AG09309 (cell line): ENCODE data around the gene RPL22L1.
"Not testable (repeated sequence)": the region's sequence is repeated elsewhere in the genome, so short reads cannot be mapped to it uniquely, and the experiment has no call there.

Experiments
- DNase-seq: peaks from one replicate; pipeline ENCODE4 v3.0.0-alpha.2; 2010; ENCODE audit warnings: low read depth
- H3K4me3 ChIP-seq: 2 replicates; pipeline ENCODE4 v1.5.1; 2011; ENCODE audit warnings: mild to moderate bottlenecking, low read depth, low read length, moderate library complexity; ENCODE audit not compliant: control insufficient read depth
- TF ChIP-seq, protein P1 (sequence below): IDR thresholded peaks from 2 replicates; pipeline ENCODE4 v1.5.1; 2011; ENCODE audit warnings: mild to moderate bottlenecking, low read depth, low read length, inconsistent platforms; ENCODE audit not compliant: insufficient read depth, control insufficient read depth; ENCODE audit errors: missing control alignments

RPL22L1 gene

DNA sequence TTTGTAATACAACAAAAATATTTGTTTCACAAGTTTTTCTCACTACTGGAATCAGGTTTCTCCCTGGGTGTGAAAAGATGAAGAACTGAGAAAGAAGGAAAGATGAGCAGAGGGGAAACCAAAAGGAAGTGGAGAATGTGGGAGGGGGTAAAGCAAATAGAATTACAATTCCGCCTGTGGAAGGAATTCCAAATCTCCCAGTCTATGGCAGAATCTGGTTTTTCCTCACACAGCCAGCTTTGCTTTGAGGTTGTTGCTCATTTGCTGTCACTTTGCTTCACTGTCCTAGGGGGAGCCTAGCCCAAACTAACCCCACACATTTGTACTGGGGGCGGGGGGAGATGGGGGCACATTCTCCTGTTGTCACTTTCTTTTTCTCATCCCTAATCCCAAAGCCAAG is 43.9 kb downstream of the RPL22L1 start:
- TF ChIP-seq, protein P1, sequence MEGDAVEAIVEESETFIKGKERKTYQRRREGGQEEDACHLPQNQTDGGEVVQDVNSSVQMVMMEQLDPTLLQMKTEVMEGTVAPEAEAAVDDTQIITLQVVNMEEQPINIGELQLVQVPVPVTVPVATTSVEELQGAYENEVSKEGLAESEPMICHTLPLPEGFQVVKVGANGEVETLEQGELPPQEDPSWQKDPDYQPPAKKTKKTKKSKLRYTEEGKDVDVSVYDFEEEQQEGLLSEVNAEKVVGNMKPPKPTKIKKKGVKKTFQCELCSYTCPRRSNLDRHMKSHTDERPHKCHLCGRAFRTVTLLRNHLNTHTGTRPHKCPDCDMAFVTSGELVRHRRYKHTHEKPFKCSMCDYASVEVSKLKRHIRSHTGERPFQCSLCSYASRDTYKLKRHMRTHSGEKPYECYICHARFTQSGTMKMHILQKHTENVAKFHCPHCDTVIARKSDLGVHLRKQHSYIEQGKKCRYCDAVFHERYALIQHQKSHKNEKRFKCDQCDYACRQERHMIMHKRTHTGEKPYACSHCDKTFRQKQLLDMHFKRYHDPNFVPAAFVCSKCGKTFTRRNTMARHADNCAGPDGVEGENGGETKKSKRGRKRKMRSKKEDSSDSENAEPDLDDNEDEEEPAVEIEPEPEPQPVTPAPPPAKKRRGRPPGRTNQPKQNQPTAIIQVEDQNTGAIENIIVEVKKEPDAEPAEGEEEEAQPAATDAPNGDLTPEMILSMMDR, result no peak
- DNase-seq, result no peak
- no peak overlapping the region for H3K4me3 ChIP-seq

DNA sequence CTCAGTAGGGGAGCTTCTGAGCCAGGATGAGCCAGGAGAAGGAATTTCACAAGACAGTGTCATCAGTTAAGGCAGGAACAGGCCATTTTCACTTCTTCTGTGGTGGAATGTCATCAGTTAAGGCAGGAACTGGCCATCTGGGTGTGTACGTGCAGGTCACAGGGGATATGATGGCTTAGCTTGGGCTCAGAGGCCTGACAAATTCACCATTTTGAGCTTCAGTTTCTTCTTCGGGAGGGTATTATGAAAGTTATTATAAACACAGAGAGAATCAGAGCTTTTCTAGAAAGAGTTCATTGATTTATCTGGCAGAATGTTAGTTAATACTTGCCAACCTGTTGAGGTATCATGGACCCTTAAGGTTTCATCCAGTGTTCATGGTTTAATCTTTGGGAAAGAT is 46.4 kb downstream of the RPL22L1 start:
- DNase-seq, H3K4me3 ChIP-seq: not testable (repeated sequence)

DNA sequence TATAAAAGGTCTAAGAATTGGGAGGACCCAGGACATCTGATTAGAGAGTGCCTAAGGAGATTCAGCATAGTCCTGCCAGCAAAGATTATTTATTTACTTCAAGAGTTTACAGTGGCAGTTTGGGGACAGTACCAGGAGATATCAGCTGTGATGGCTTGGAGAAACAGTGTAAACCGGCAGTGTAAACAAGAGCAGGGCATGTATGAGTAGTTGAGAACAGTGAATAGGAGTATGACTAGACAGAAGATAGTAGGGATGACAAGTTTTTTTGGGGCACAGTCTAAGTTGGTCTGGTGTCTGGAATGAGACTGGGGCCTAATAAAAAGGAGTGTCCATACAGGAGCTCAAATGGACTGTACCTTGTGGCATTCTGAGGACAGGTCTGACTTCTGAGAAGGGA is 51.7 kb downstream of the RPL22L1 start:
- H3K4me3 ChIP-seq, DNase-seq: not testable (repeated sequence)

DNA sequence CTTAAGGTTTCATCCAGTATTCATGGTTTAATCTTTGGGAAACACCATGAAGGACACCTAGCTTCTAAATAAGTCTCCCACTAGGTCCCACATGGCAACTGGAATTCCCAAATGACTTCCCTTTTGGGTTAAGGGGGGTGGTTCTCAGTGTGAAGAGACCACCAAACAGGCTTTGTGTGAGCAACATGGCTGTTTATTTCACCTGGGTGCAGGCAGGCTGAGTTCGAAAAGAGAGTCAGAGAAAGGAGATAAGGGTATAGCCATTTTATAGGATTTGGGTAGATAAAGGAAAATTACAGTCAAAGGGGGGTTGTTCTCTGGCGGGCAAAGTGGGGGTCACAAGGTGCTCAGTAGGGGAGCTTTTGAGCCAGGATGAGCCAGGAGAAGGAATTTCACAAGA is 52.5 kb downstream of the RPL22L1 start:
- not testable (repeated sequence) for H3K4me3 ChIP-seq, DNase-seq

DNA sequence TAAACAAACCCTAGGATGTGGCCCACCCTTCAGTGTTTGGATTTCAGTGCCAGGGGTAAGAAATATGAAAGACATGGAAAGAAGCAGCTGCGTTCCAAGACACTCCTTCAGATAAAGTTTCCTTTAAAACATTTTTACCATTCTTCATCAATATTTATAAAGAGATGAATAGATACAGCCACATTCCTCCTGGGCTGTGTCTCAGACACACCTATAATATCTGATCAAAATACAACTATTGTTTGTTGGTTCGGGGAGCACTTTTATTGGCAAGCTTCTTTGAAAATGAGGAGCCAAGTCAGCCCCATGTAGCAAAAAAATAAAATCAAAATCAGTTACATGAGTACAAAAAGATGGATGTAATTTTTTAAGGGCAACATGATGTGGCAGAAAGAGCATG is 53.2 kb downstream of the RPL22L1 start:
- DNase-seq, result no peak
- H3K4me3 ChIP-seq, result no peak overlapping the region
- TF ChIP-seq, protein P1, result no peak

DNA sequence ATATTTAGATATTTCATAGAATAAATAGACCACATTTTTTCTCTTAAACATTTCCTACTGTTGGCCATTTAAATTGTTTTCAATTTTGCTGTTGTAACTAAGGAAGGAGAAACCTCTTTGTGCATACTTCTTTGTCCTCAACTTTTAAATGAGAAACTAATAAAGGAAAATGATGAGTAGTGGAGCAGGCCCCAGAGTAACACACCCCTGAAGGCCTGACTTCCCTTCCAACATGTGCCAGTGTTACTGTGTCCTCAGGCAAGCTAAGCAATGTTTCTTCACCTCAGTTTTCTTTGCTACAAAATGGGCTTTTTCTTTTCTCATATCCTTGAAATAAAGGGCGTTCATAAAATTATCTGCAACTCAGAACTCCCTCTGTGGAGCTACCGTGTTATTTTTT is 53.7 kb downstream of the RPL22L1 start:
- no peak overlapping the region for H3K4me3 ChIP-seq
- TF ChIP-seq, protein P1, result no peak
- DNase-seq, result no peak

DNA sequence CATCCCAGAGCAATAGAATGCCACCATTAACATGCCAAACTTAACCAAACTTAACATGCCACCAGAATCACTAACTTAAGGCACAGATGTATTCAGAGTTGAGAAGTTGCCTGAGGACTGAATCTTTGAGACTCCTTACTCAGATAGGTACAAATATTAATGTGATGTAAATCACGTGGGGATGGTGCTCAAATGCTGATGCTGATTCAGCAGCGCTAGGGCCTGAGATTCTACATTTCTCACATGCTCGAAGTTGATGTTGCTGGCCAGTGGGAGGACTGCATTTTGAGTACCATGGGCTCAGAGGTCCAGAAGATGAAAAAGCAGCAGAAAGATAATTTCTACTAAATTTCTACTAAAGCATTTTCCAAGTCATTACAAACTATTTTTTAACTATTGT is 54.1 kb downstream of the RPL22L1 start:
- TF ChIP-seq, protein P1, result no peak
- no peak for DNase-seq
- H3K4me3 ChIP-seq, result no peak overlapping the region

DNA sequence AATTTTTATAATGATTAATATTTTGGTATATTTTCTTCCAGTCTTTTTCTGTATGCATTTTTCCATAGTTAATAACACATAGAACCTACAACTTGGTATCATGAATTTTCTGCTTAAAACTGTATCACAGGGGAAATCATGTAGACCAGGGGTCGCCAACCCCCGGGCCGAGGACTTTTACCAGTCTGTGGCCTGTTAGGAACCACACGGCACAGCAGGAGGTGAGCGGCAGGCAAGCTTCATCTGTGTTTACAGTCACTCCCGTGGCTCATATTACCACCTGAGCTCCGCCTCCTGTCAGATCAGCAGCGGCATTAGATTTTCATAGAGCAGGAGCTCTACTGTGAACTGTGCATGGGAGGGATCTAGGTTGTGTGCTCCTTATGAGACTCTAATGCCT is 54.7 kb downstream of the RPL22L1 start:
- TF ChIP-seq, protein P1, result no peak
- no peak overlapping the region for H3K4me3 ChIP-seq
- DNase-seq, result no peak
